Liver (tissue), 9 donors: ENCODE measurements around the gene HCFC1. TPM values are rescaled to one million over a fixed set of nuclear protein-coding genes. Genes with fewer than 3 reads are reported as not detected.

Experiments used
- DNase-seq: peaks from one replicate; pipeline ENCODE4 v3.0.0-alpha.2; 2017; ENCODE audit warnings: low spot score
- H3K27ac ChIP-seq, 2 donors: one replicate each; pipeline ENCODE4 v1.7.0; 2013; ENCODE audit warnings: inconsistent platforms in 2 of 2, low read length in 2 of 2, control low read depth in 1 of 2, low read depth in 1 of 2, mild to moderate bottlenecking in 1 of 2
- H3K27me3 ChIP-seq, 4 donors: one replicate each; pipeline versions ENCODE4 v1.6.1 to v1.7.0; 2013; ENCODE audit warnings: low read length in 3 of 4, inconsistent platforms in 1 of 4, mild to moderate bottlenecking in 1 of 4, moderate library complexity in 1 of 4; ENCODE audit not compliant: control insufficient read depth in 4 of 4, insufficient read depth in 4 of 4
- H3K36me3 ChIP-seq, 4 donors: one replicate each; pipeline versions ENCODE4 v1.6.1 to v1.7.0; 2013; ENCODE audit warnings: low read length in 3 of 4, mild to moderate bottlenecking in 3 of 4, low read depth in 1 of 4, moderate library complexity in 1 of 4; ENCODE audit not compliant: control insufficient read depth in 4 of 4, insufficient read depth in 3 of 4
- H3K4me1 ChIP-seq, 4 donors: one replicate each; pipeline versions ENCODE4 v1.6.1 to v1.7.0; 2013; ENCODE audit warnings: low read length in 3 of 4, mild to moderate bottlenecking in 3 of 4, moderate library complexity in 1 of 4; ENCODE audit not compliant: control insufficient read depth in 4 of 4, insufficient read depth in 4 of 4
- H3K4me3 ChIP-seq, 3 donors: one replicate each; pipeline versions ENCODE4 v1.6.1 to v1.7.0; 2013; ENCODE audit warnings: low read length in 3 of 3, control low read depth in 1 of 3, low read depth in 1 of 3, mild to moderate bottlenecking in 1 of 3
- H3K9ac ChIP-seq, 2 donors: one replicate each; pipeline ENCODE4 v1.7.0; 2013; ENCODE audit warnings: low read length in 2 of 2, mild to moderate bottlenecking in 2 of 2, moderate library complexity in 2 of 2, control low read depth in 1 of 2, low read depth in 1 of 2
- H3K9me3 ChIP-seq, 4 donors: one replicate each; pipeline versions ENCODE4 v1.6.1 to v1.7.0; 2013; ENCODE audit warnings: low read length in 3 of 4; ENCODE audit not compliant: control insufficient read depth in 4 of 4
- ATF3 ChIP-seq: IDR thresholded peaks from 2 replicates; pipeline ENCODE4 v1.6.1; 2016; ENCODE audit warnings: antibody characterized with exemption
- EGR1 ChIP-seq, 2 donors: IDR thresholded peaks; 2 replicates each; pipeline ENCODE4 v1.6.1; 2016 to 2018; ENCODE audit warnings: antibody characterized with exemption in 2 of 2, low read depth in 2 of 2
- FOXA1 ChIP-seq: IDR thresholded peaks from 2 replicates; pipeline ENCODE4 v1.6.1; 2016; ENCODE audit warnings: antibody characterized with exemption
- FOXA2 ChIP-seq: IDR thresholded peaks from 2 replicates; pipeline ENCODE4 v1.6.1; 2016; ENCODE audit warnings: antibody characterized with exemption
- HNF4A ChIP-seq, 2 donors: conservative IDR thresholded peaks; 2 replicates each; pipeline ENCODE4 v1.6.1; 2016; ENCODE audit warnings: antibody characterized with exemption in 2 of 2, mild to moderate bottlenecking in 2 of 2
- HNF4G ChIP-seq: IDR thresholded peaks from 2 replicates; pipeline ENCODE4 v1.6.1; 2016; ENCODE audit warnings: antibody characterized with exemption
- JUND ChIP-seq, 2 donors: IDR thresholded peaks; 2 replicates each; pipeline ENCODE4 v1.6.1; 2016; ENCODE audit warnings: antibody characterized with exemption in 2 of 2
- MAX ChIP-seq: IDR thresholded peaks from 2 replicates; pipeline ENCODE4 v1.6.1; 2016; ENCODE audit warnings: antibody characterized with exemption
- NR2F2 ChIP-seq: IDR thresholded peaks from 2 replicates; pipeline ENCODE4 v1.6.1; 2016; ENCODE audit warnings: antibody characterized with exemption
- RAD21 ChIP-seq, 2 donors: IDR thresholded peaks; 2 replicates each; pipeline ENCODE4 v1.6.1; 2016; ENCODE audit warnings: antibody characterized with exemption in 2 of 2, mild to moderate bottlenecking in 2 of 2
- REST ChIP-seq: IDR thresholded peaks from 2 replicates; pipeline ENCODE4 v1.6.1; 2016; ENCODE audit warnings: antibody characterized with exemption, mild to moderate bottlenecking
- RXRA ChIP-seq, 2 donors: IDR thresholded peaks; 2 replicates each; pipeline ENCODE4 v1.6.1; 2017 to 2018; ENCODE audit warnings: antibody characterized with exemption in 2 of 2, mild to moderate bottlenecking in 1 of 2
- SP1 ChIP-seq: IDR thresholded peaks from 2 replicates; pipeline ENCODE4 v1.6.1; 2018; ENCODE audit warnings: antibody characterized with exemption, mild to moderate bottlenecking
- TAF1 ChIP-seq: conservative IDR thresholded peaks from 2 replicates; pipeline ENCODE4 v1.6.1; 2016; ENCODE audit warnings: antibody characterized with exemption, mild to moderate bottlenecking
- YY1 ChIP-seq: IDR thresholded peaks from 2 replicates; pipeline ENCODE4 v1.6.1; 2016; ENCODE audit warnings: antibody characterized with exemption, mild to moderate bottlenecking
- WGBS: extraction: QIAGEN DNeasy Blood & Tissue Kit; methylation state at CpG from one replicate; pipeline ENCODE4 v1.1.7; 2013; 5-methylcytosine and 5-hydroxymethylcytosine counted together
- polyA plus RNA-seq, 2 donors: library from polyadenylated mRNA; stranded (reverse) in 1 of 2; unstranded in 1 of 2; fragments of 200-250 nt in 1 of 2; fragments of >200 nt in 1 of 2; fragmentation: Nextera tagmentation in 1 of 2; extraction: Ambion mirVana in 1 of 2; gene quantifications; one replicate each; pipeline versions ENCODE4 v1.2.1 to v1.2.3, GENCODE V29; 2013 to 2015
- total RNA-seq, 2 donors: library from RNA; depleted of rRNA; stranded (reverse); fragments of >200 nt; gene quantifications; one replicate each; pipeline ENCODE4 v1.2.3, GENCODE V29; 2014
- donor health status: healthy.
- donor health status: healthy.
- donor health status: healthy.
- donor health status: healthy.
- donor health status: healthy.

HCFC1 gene
- total and polyA plus RNA-seq, 4 donors: 7.9 to 26.9 (median 13.9) TPM

GRCh38 chrX:153921070-153921469 is 50.5 kb downstream of the HCFC1 start:
- H3K9me3 ChIP-seq: no peaks in the 10 kb centered on the region
- 76% methylated on average over 16 of the region's 16 CpGs for WGBS

GRCh38 chrX:153920546-153920945 is 51.1 kb downstream of the HCFC1 start:
- Histone ChIP-seq H3K9me3 (no peaks in the 10 kb centered on the region), H3K27me3 (no peaks in the 10 kb centered on the region), H3K4me3 (no peak overlapping the region), H3K9ac (no peak overlapping the region), H3K36me3 (no peaks in the 10 kb centered on the region), H3K27ac (no peak overlapping the region), H3K4me1 (peaks cover 3 to 10% (median 4%) of the 10 kb centered on the region in 4 donors)
- no peak for DNase-seq
- WGBS: 96% methylated on average over 14 of the region's 14 CpGs
- no peak for TF ChIP-seq SP1
- no peak for TF ChIP-seq RAD21 (IDR thresholded peaks at IDR 0.05)
- no peak for TF ChIP-seq ATF3

More at GRCh38 chrX:153921070-153921469, 50.5 kb downstream of the HCFC1 start:
- DNase-seq: no peak
- Histone ChIP-seq H3K27me3 (no peaks in the 10 kb centered on the region), H3K36me3 (no peaks in the 10 kb centered on the region), H3K4me3 (no peak overlapping the region), H3K4me1 (peaks cover 3 to 10% (median 7%) of the 10 kb centered on the region in 4 donors), H3K9ac (no peak overlapping the region), H3K27ac (no peak overlapping the region)
- no peak for TF ChIP-seq NR2F2
- TF ChIP-seq FOXA2: no peak
- TF ChIP-seq RXRA (IDR thresholded peaks at IDR 0.05): no peak
- TF ChIP-seq ATF3: no peak
- no peak for TF ChIP-seq FOXA1
- no peak for TF ChIP-seq TAF1
- TF ChIP-seq JUND (IDR thresholded peaks at IDR 0.05): no peak
- no peak for TF ChIP-seq RAD21 (IDR thresholded peaks at IDR 0.05)

- H3K27me3 ChIP-seq: no peaks in the 10 kb centered on the region
- DNase-seq: no peak
- H3K36me3 ChIP-seq: no peaks in the 10 kb centered on the region
- peaks cover 2 to 9% (median 3%) of the 10 kb centered on the region in 4 donors for H3K4me1 ChIP-seq
- TF ChIP-seq HNF4A (conservative IDR thresholded peaks at IDR 0.05) (no peak), NR2F2 (no peak), EGR1 (IDR thresholded peaks at IDR 0.05; ENCODE audit: low read depth in 2 of 2) (no peak), FOXA2 (no peak), ATF3 (no peak), SP1 (no peak), REST (no peak), RAD21 (IDR thresholded peaks at IDR 0.05) (no peak), HNF4G (no peak), MAX (no peak), YY1 (no peak), RXRA (IDR thresholded peaks at IDR 0.05) (no peak)
- no peaks in the 10 kb centered on the region for H3K9me3 ChIP-seq
- 98% methylated on average over 13 of the region's 13 CpGs for WGBS
- no peak overlapping the region for H3K9ac ChIP-seq
- no peak overlapping the region for H3K4me3 ChIP-seq
- no peak overlapping the region for H3K27ac ChIP-seq
Measured at GRCh38 chrX:153919281-153919680, 52.3 kb downstream of the HCFC1 start.
